Dendritic cell treated with granulocyte-macrophage colony-stimulating factor and Interleukin-4, amounts not matched to agents 40 ng/mL and 50 ng/mL, for 4 days (primary cell): ENCODE results near the gene MTRFR.

ENCODE experiments used
- H3K27ac Mint-ChIP-seq: one replicate; pipeline ENCODE4 v1.8.0; 2022; ENCODE audit warnings: mild to moderate bottlenecking, mixed read lengths
- H3K27me3 Mint-ChIP-seq: one replicate; pipeline ENCODE4 v1.8.0; 2022; ENCODE audit warnings: mild to moderate bottlenecking, mixed read lengths
- H3K36me3 Mint-ChIP-seq: one replicate; pipeline ENCODE4 v1.8.0; 2022; ENCODE audit warnings: low read depth, mixed read lengths
- H3K4me1 Mint-ChIP-seq: one replicate; pipeline ENCODE4 v1.8.0; 2022; ENCODE audit warnings: low read depth, mixed read lengths
- H3K4me3 Mint-ChIP-seq: one replicate; pipeline ENCODE4 v1.8.0; 2022; ENCODE audit warnings: mild to moderate bottlenecking, moderate library complexity, mixed read lengths
- H3K9me3 Mint-ChIP-seq: one replicate; pipeline ENCODE4 v1.8.0; 2022; ENCODE audit warnings: mixed read lengths
- intact Hi-C: fragments of 100-400 bp; cut with micrococcal nuclease; formaldehyde crosslinking; loops from one replicate; pipeline ENCODE4 v1.15.0; 2022

MTRFR gene

GRCh38 chr12:123254853-123255446 is 21.7 kb downstream of the MTRFR start:
- Mint-ChIP-seq H3K9me3 (no peaks in the 10 kb centered on the region), H3K27me3 (no peaks in the 10 kb centered on the region), H3K4me3 (no peak overlapping the region), H3K4me1 (peaks cover 19% of the 10 kb centered on the region), H3K27ac (no peak overlapping the region), H3K36me3 (peaks cover 79% of the 10 kb centered on the region)
- intact Hi-C loops: no loop called here

- Mint-ChIP-seq H3K27me3 (no peaks in the 10 kb centered on the region), H3K4me3 (no peak overlapping the region), H3K36me3 (peaks cover 96% of the 10 kb centered on the region), H3K27ac (no peak overlapping the region), H3K9me3 (no peaks in the 10 kb centered on the region), H3K4me1 (no peaks in the 10 kb centered on the region)
- intact Hi-C loops: no loop called here
Observed at GRCh38 chr12:123258593-123258992, 25.4 kb downstream of the MTRFR start.

- Mint-ChIP-seq H3K9me3 (no peaks in the 10 kb centered on the region), H3K27ac (no peak overlapping the region), H3K4me3 (no peak overlapping the region), H3K36me3 (peaks cover 96% of the 10 kb centered on the region), H3K27me3 (no peaks in the 10 kb centered on the region), H3K4me1 (peaks cover 5% of the 10 kb centered on the region)
- intact Hi-C loops: loop anchor here (10.0 kb wide), 1 partner anchor 55 kb away; no protein-coding TSS in a partner anchor
Observed at GRCh38 chr12:123260081-123260480, 26.8 kb downstream of the MTRFR start.

- Mint-ChIP-seq H3K9me3 (no peaks in the 10 kb centered on the region), H3K4me1 (peaks cover 14% of the 10 kb centered on the region), H3K4me3 (no peak overlapping the region), H3K36me3 (peaks cover 96% of the 10 kb centered on the region), H3K27ac (no peak overlapping the region), H3K27me3 (no peaks in the 10 kb centered on the region)
- intact Hi-C loops: loop anchor here (10.0 kb wide), 1 partner anchor 54 kb away; no protein-coding TSS in a partner anchor
Observed at GRCh38 chr12:123261196-123261595, 28.0 kb downstream of the MTRFR start.

GRCh38 chr12:123263196-123263817 is 30.1 kb downstream of the MTRFR start:
- peaks cover 88% of the 10 kb centered on the region for H3K36me3 Mint-ChIP-seq
- H3K27ac Mint-ChIP-seq: no peak overlapping the region
- peaks cover 34% of the 10 kb centered on the region for H3K4me1 Mint-ChIP-seq
- H3K27me3 Mint-ChIP-seq: no peaks in the 10 kb centered on the region
- intact Hi-C loops: loop anchor here (10.0 kb wide), 1 partner anchor 51 kb away; no protein-coding TSS in a partner anchor
- H3K4me3 Mint-ChIP-seq: no peak overlapping the region
- no peaks in the 10 kb centered on the region for H3K9me3 Mint-ChIP-seq

- H3K36me3 Mint-ChIP-seq: peaks cover 78% of the 10 kb centered on the region
- no peak overlapping the region for H3K27ac Mint-ChIP-seq
- no peaks in the 10 kb centered on the region for H3K27me3 Mint-ChIP-seq
- peaks cover 47% of the 10 kb centered on the region for H3K4me1 Mint-ChIP-seq
- intact Hi-C loops: loop anchor here (10.0 kb wide), 1 partner anchor 50 kb away; no protein-coding TSS in a partner anchor
- no peaks in the 10 kb centered on the region for H3K9me3 Mint-ChIP-seq
- H3K4me3 Mint-ChIP-seq: no peak overlapping the region
Observed at GRCh38 chr12:123264642-123265041, 31.4 kb downstream of the MTRFR start.

GRCh38 chr12:123265851-123266678 is 32.8 kb downstream of the MTRFR start:
- no peak overlapping the region for H3K27ac Mint-ChIP-seq
- H3K9me3 Mint-ChIP-seq: no peaks in the 10 kb centered on the region
- H3K27me3 Mint-ChIP-seq: no peaks in the 10 kb centered on the region
- peaks cover 64% of the 10 kb centered on the region for H3K36me3 Mint-ChIP-seq
- H3K4me1 Mint-ChIP-seq: peaks cover 57% of the 10 kb centered on the region
- intact Hi-C loops: loop anchor here (10.0 kb wide), 1 partner anchor 49 kb away; no protein-coding TSS in a partner anchor
- H3K4me3 Mint-ChIP-seq: no peak overlapping the region

- intact Hi-C loops: loop anchor here (10.0 kb wide), 1 partner anchor 48 kb away; no protein-coding TSS in a partner anchor
Observed at GRCh38 chr12:123266679-123267277, 33.5 kb downstream of the MTRFR start.

GRCh38 chr12:123267335-123267920 is 34.2 kb downstream of the MTRFR start:
- no peaks in the 10 kb centered on the region for H3K27me3 Mint-ChIP-seq
- intact Hi-C loops: loop anchor here (10.0 kb wide), 1 partner anchor 47 kb away; no protein-coding TSS in a partner anchor
- H3K4me3 Mint-ChIP-seq: peak overlapping the region; percentile 5
- peak overlapping the region; percentile 73 for H3K27ac Mint-ChIP-seq
- no peaks in the 10 kb centered on the region for H3K9me3 Mint-ChIP-seq
- peaks cover 50% of the 10 kb centered on the region for H3K36me3 Mint-ChIP-seq
- H3K4me1 Mint-ChIP-seq: peaks cover 57% of the 10 kb centered on the region

More at GRCh38 chr12:123266679-123267277, 33.5 kb downstream of the MTRFR start:
- Mint-ChIP-seq H3K36me3 (peaks cover 57% of the 10 kb centered on the region), H3K27ac (peak overlapping the region; percentile 45), H3K9me3 (no peaks in the 10 kb centered on the region), H3K4me3 (peak overlapping the region; percentile 5), H3K4me1 (peaks cover 57% of the 10 kb centered on the region), H3K27me3 (no peaks in the 10 kb centered on the region)

- peak overlapping the region; percentile 70 for H3K4me3 Mint-ChIP-seq
- no peaks in the 10 kb centered on the region for H3K27me3 Mint-ChIP-seq
- H3K9me3 Mint-ChIP-seq: no peaks in the 10 kb centered on the region
- H3K27ac Mint-ChIP-seq: peak overlapping the region; percentile 73
- peaks cover 43% of the 10 kb centered on the region for H3K36me3 Mint-ChIP-seq
- H3K4me1 Mint-ChIP-seq: peaks cover 57% of the 10 kb centered on the region
- intact Hi-C loops: loop anchor here (10.0 kb wide), 1 partner anchor 47 kb away; no protein-coding TSS in a partner anchor
Observed at GRCh38 chr12:123267991-123268843, 35.0 kb downstream of the MTRFR start.

- H3K4me1 Mint-ChIP-seq: peaks cover 57% of the 10 kb centered on the region
- peak overlapping the region; percentile 73 for H3K27ac Mint-ChIP-seq
- no peaks in the 10 kb centered on the region for H3K9me3 Mint-ChIP-seq
- peaks cover 2% of the 10 kb centered on the region for H3K27me3 Mint-ChIP-seq
- H3K4me3 Mint-ChIP-seq: peak overlapping the region; percentile 83
- peaks cover 36% of the 10 kb centered on the region for H3K36me3 Mint-ChIP-seq
- intact Hi-C loops: loop anchor here (10.0 kb wide), 1 partner anchor 46 kb away; no protein-coding TSS in a partner anchor
Observed at GRCh38 chr12:123268850-123269249, 35.6 kb downstream of the MTRFR start.

- H3K4me3 Mint-ChIP-seq: peak overlapping the region; percentile 83
- peak overlapping the region; percentile 73 for H3K27ac Mint-ChIP-seq
- H3K9me3 Mint-ChIP-seq: no peaks in the 10 kb centered on the region
- peaks cover 56% of the 10 kb centered on the region for H3K4me1 Mint-ChIP-seq
- intact Hi-C loops: loop anchor here (10.0 kb wide), 1 partner anchor 45 kb away; no protein-coding TSS in a partner anchor
- peaks cover 30% of the 10 kb centered on the region for H3K36me3 Mint-ChIP-seq
- H3K27me3 Mint-ChIP-seq: peaks cover 2% of the 10 kb centered on the region
Observed at GRCh38 chr12:123269395-123269892, 36.2 kb downstream of the MTRFR start.
